ENCODE measurements around the gene ITGA2.

The ITGA2 gene

GRCh38 chr5:53022930-53023511 lies 33.9 kb downstream of the ITGA2 start:
- DNase-seq = no peak

DNA sequence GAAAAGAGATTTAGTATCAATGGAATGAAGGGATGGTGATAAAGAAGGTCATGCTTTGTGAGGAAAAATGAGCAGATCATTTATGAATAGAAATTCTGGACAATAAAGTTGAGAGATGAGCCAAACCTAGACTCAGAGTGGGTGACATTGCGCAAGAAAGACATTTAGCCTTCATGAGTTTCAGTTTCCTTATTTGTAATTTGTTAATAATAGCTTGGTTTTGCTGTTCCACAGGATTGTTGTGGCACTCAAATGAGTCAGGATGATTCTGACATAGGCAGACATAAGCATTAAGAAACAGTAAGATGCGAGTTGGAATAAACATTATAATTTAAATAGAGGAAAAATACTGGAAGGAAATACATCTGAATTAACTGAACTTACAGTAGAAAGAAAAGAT lies 34.8 kb downstream of the ITGA2 start:
- no peak for DNase-seq

DNA sequence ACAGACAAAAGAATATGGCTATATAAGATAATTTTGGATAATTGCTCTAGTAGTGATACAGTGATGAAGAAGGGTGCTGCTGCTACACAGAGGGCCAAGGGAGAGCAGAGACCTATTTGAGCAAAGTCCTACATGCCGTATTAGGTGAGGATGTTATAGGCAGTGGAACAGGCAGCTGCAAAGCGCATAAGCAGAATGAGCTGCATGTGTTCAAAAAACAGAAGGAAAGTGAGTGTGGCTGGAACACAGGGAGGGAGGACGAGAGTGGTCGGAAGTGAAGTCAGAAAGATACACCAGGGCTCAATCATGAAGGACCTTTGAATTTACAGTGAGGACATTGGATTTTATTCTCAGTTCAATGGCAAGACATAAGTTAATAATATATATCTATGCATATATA lies 35.4 kb downstream of the ITGA2 start:
- DNase-seq = no peak

GRCh38 chr5:53025487-53025886 lies 36.3 kb downstream of the ITGA2 start:
- no peak for DNase-seq

DNA sequence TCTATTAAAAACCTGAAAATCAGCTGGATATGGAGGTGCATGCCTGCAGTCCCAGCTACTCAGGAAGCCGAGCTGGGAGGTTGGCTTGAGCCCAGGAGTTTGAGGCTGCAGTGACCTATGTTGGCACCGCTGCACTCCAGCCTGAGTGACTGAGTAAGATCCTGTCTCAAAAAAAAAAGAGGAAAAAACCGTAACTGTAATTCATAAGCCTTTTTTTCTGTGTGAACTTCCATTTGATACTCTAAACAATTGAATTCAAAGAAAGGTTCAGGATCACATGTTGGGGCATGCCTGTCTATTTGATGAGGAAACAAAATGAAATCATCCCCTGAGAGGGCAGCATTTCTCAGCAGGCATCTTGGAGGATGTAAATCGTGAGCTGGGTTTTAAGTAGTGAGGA lies 38.8 kb downstream of the ITGA2 start:
- no peak for DNase-seq

GRCh38 chr5:53029608-53030007 lies 40.5 kb downstream of the ITGA2 start:
- DNase-seq = no peak

DNA sequence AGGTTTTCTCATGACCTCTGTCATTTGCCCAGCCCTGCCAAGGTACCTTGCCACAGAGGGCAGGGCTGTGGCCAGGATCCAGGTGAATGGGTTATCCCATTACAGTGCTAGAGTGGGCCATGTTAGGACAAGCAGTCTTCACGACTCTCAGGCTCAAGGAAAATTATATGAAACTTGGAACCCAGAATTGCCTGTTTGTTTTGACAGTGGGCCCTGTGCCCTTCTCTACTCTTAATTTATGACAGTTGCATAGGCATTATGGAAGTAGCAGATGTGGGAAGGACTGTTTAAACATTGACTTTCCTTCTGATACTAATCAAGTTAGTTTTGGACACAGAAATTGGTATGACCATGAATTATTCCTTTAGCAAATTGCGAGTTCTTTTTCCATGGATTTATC lies 41.7 kb downstream of the ITGA2 start:
- DNase-seq = no peak

- DNase-seq = peak in 1 of 2 experiments; percentile 37
Measured at GRCh38 chr5:53031695-53032096, 42.5 kb downstream of the ITGA2 start.

DNA sequence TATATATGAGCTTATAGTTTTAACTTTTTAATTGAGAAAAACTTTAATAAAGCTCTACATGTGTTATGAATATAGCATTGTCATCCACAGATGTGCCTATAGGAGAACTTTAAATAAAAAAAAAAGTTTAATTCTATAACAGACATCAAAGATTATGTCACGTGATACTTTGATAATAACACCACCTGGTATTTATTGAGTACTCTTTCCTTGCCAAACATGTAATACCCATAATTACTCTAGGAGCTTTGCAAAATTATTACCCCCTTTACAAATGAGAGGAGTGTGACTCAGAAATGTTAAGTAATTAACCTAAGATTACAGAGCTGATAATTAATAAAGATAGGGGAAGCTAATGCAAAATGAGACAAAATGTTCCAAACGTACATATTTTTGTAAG lies 43.0 kb downstream of the ITGA2 start:
- DNase-seq = no peak

GRCh38 chr5:53034832-53035231 lies 45.7 kb downstream of the ITGA2 start:
- no peak for DNase-seq

DNA sequence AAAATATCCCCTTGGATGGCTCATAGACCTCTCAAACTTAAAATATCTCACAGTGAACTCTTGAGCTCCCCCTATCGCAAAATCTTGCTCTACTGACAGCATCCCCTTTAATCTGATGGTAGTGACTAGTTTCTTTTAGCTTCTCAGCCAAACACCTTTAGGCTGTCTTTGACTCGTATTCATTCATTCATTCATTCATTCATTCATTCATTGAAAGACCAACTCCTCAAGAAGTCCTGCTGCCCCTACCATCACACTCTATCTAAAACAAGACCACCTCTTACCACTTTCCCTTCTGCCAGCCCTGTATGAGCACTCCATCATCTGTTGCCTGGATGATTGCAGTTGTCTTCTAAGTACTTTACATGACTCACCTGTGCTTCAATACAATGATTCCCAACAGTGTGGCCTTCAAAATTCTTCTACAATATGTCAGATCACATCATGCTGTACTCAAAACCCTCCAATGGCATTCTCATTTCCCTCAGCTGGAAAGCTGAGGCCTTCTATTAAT lies 46.8 kb downstream of the ITGA2 start:
- no peak for DNase-seq

- DNase-seq = no peak
Measured at GRCh38 chr5:53037141-53037859, 48.1 kb downstream of the ITGA2 start.

GRCh38 chr5:53038196-53038847 lies 49.2 kb downstream of the ITGA2 start:
- no peak for DNase-seq

- no peak for DNase-seq
Measured at GRCh38 chr5:53039855-53040254, 50.7 kb downstream of the ITGA2 start.

- DNase-seq = no peak
Measured at GRCh38 chr5:53041071-53041692, 52.0 kb downstream of the ITGA2 start.

- DNase-seq = no peak
Measured at GRCh38 chr5:53041740-53042139, 52.6 kb downstream of the ITGA2 start.

DNA sequence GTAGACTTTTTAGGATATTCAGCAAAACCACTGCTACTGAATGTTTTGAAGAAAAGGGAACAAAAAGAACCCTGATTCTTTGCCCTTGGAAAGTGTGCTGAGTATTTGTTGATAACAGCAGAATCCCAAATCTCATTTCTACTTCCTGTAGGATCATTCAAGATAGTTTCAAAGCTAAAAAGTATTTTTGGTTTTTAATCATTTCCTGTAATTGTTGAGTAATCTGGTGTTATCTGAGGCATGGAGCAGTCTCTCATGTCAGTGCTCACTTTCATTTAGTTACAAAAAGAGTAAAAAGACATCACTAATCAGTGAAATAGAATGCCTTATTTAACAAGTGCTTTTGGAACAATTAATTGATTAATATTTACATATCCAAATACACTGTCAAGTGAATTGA lies 56.1 kb downstream of the ITGA2 start:
- DNase-seq = no peak

DNA sequence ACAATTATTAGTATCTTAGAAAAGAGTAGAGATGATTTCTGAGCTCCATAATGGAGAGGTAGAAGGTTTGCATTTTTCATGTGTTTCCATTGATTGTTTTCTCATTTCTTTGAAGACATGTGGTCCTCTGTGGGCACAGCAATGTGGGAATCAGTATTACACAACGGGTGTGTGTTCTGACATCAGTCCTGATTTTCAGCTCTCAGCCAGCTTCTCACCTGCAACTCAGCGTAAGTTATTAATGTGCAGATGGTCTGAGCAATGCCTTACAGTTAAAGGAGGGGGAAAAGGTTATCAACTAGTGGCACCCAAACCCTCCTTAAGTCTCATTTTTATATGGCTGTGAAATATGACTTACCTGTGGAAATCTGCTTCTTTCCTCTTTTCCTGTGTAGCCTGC lies 59.1 kb downstream of the ITGA2 start:
- DNase-seq = no peak

- DNase-seq = no peak
Measured at GRCh38 chr5:53052499-53052898, 63.3 kb downstream of the ITGA2 start.

- no peak for DNase-seq
Measured at GRCh38 chr5:53053364-53053763, 64.2 kb downstream of the ITGA2 start.

DNA sequence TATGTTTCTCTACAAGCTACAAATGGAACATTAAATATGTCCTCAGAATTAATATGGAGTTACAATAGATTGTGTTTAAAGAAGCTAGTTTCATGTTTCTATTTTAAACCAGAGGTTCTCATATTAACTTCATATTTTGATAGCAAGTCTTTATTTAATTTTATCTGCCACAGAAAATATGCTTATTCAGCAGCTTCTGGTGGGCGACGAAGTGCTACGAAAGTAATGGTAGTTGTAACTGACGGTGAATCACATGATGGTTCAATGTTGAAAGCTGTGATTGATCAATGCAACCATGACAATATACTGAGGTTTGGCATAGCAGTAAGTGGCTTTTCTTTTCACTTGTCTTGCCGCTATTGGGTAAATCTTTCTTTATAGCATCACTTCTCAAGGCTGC lies 66.2 kb downstream of the ITGA2 start:
- DNase-seq = no peak

GRCh38 chr5:53059281-53059680 lies 70.1 kb downstream of the ITGA2 start:
- DNase-seq = no peak

DNA sequence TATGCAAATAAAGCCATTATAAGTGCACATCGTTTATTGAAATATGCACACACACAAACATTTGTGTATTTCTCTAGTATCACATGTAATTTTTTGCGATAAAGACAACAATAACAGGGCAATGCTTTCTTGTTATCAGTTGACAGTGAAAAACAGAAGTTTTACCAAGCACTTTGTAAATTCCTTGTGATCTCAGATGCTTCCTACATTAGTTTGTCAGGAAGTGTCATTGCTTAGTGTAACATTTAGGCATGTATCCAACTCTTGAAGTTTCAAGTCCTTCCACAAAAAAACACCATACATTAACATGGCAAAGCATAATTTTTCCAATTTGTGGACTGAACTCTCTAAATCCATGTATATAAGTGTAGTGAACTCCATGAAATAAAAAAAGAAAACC lies 74.0 kb downstream of the ITGA2 start:
- DNase-seq = no peak

DNA sequence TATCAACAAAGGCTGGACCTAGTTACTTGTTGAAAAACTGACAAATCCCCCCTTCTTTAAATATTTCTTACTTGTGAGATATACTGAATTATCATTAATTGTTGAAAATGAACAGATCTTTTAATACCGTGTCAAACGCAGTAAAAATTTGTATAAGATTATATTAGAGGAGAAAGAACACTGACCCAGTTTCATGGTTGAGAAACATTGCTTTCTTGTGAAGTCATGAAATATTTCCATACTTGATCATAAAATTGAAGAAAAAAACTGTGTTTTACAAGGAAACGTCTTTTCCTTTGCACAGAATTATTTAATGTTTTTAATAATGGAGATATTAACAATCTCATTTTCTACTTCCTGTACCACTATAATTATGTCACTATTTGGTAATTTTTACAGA lies 74.6 kb downstream of the ITGA2 start:
- DNase-seq = no peak
